ENCODE results near the gene IPO11.

- no peak for TF ChIP-seq CTCF (conservative IDR thresholded peaks at IDR 0.05; ENCODE audit: low read depth, low read length)
- no peak for TF ChIP-seq EZH2phosphoT487 (IDR thresholded peaks at IDR 0.05; ENCODE audit: borderline replicate concordance, low read length)
Observed at GRCh38 chr5:62509806-62510205, 97.2 kb downstream of the IPO11 start.
